Activated CD4-positive, alpha-beta T cell treated with anti-CD3 and anti-CD28 coated beads for 36 hours (primary cell): ENCODE results near the gene NUDT8. TPM values are rescaled to one million over a fixed set of nuclear protein-coding genes. Genes with fewer than 3 reads are reported as not detected.
"Not testable (repeated sequence)": the region's sequence is repeated elsewhere in the genome, so short reads cannot be mapped to it uniquely, and the experiment has no call there.

ENCODE experiments used
- ATAC-seq: fragments of 200-7000 bp; cut with Tn5 transposase; one replicate; pipeline ENCODE4 v1.10.0; 2021; ENCODE audit warnings: mild to moderate bottlenecking, moderate library complexity
- CTCF ChIA-PET: fragments of 350-600 bp; sonication (Branson Sonifier 250); formaldehyde crosslinking; loops from one replicate; lab custom pipeline; 2021; ENCODE audit warnings: antibody characterized with exemption; lab: Charles Lee
- POLR2A ChIA-PET: fragments of 350-600 bp; sonication (Branson Sonifier 250); formaldehyde crosslinking; loops from one replicate; lab custom pipeline; 2021; ENCODE audit warnings: antibody characterized with exemption, inconsistent platforms; lab: Charles Lee
- DNase-seq: peaks from one replicate; pipeline ENCODE4 v3.0.0-alpha.2; 2020
- H3K27ac Mint-ChIP-seq: one replicate; pipeline ENCODE4 v1.8.0; 2021; ENCODE audit warnings: mixed read lengths
- H3K27me3 Mint-ChIP-seq: one replicate; pipeline ENCODE4 v1.8.0; 2021; ENCODE audit warnings: mixed read lengths
- H3K36me3 Mint-ChIP-seq: one replicate; pipeline ENCODE4 v1.8.0; 2021; ENCODE audit warnings: low read depth, mixed read lengths
- H3K4me1 Mint-ChIP-seq: one replicate; pipeline ENCODE4 v1.8.0; 2021; ENCODE audit warnings: mixed read lengths
- H3K4me3 Mint-ChIP-seq: one replicate; pipeline ENCODE4 v1.8.0; 2021; ENCODE audit warnings: mild to moderate bottlenecking, moderate library complexity, mixed read lengths
- H3K9me3 Mint-ChIP-seq: one replicate; pipeline ENCODE4 v1.8.0; 2021; ENCODE audit warnings: low read depth, mixed read lengths
- intact Hi-C, 2 experiments: fragments of 100-400 bp; cut with DNase I in 1 of 2; cut with micrococcal nuclease in 1 of 2; formaldehyde crosslinking; loops; one replicate each; pipeline versions ENCODE4 v1.14.2 to v1.15.1; 2022 to 2024; cut with DNase I, micrococcal nuclease
- total RNA-seq, 2 experiments: library from RNA; stranded (reverse); gene quantifications; one replicate each; pipeline ENCODE4 v1.2.3, GENCODE V29; 2021

NUDT8 gene
- total RNA-seq, 2 experiments from 2014 or later = 17.0 to 23.4 TPM

GRCh38 chr11:67639438-67639859 lies 9.7 kb upstream of the NUDT8 start, which contains the start of gene TBX10:
TSS of gene TBX10 (minus strand) at chr11:67639763. CDS start at chr11:67639472, 291 bp downstream.
- ChIA-PET CTCF (interaction anchor here (1.5 kb wide), 1 partner anchor 10 kb away, joined by 4 read pairs; the partner anchor contains the start of gene NUDT8), POLR2A (interaction anchor here (1.0 kb wide), 1 partner anchor 12 kb away, joined by 3 read pairs; no protein-coding TSS in a partner anchor)
- H3K9me3 Mint-ChIP-seq = no peaks in the 10 kb centered on the region
- H3K4me3 Mint-ChIP-seq = no peak within 1 kb of the TSS
- H3K36me3 Mint-ChIP-seq = no peaks in the 10 kb centered on the region
- intact Hi-C loops = loop anchor here in 1 of 2 experiments (10.0 kb wide), 1 partner anchor 75 kb away; no protein-coding TSS in a partner anchor
- no peaks in the 10 kb centered on the region for H3K27me3 Mint-ChIP-seq
- no peak within 1 kb of the TSS for H3K27ac Mint-ChIP-seq
- no peak for DNase-seq
- H3K4me1 Mint-ChIP-seq = no peaks in the 10 kb centered on the region
- ATAC-seq = no peak

DNA sequence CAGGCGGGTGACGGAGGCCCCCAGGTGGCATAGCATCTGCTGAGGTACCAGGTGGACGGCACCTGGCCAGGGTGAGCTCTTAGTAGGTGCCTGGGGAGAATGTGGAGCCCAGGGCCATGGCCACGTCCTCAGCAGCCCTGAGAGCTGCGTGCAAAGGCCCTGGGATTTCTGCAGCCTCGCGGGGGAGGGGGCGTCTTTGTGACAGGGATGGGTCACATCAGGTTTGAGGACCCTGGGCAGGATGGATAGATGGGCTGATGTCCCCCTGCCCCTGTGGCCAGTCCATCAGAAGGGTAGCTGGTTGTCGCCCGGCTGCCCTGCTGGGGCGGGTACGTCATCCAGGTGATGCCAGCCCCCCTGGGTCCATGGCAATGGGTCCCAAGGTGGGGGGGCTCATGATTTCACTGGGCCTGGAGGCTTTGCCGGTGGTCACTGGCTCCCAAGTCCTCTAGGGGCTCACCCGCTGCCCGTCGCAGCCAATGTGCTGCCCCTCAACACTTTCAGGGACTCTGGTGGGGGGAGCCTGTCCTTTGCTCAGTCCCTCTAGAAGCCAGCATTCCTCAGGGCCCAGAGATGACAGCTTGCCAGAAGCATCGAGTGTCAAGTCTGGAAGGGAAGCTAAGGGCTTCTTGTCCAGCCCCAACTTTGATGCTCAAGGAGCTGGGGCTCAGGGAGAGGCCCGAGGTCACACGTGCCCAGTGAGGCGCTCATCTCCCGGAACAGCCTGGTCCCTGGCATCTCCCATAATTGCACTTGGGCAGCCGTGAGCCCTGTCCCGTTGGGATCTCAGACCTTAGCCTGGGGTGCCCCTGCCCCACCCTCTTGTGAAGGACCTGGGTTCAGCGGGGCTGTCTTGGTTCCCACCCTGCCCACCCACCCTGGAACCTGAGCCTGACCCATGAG lies 9.0 kb upstream of the NUDT8 start:
- ChIA-PET CTCF (interaction anchor here (0.6 to 1.5 kb wide), 3 partner anchors 9 to 437 kb away, joined by 3 to 4 read pairs (median 3); partner anchors contain the start of gene NUDT8), POLR2A (interaction anchor here (1.0 kb wide), 1 partner anchor 13 kb away, joined by 3 read pairs; no protein-coding TSS in a partner anchor)
- Mint-ChIP-seq H3K4me1 (no peaks in the 10 kb centered on the region), H3K9me3 (no peaks in the 10 kb centered on the region), H3K27me3 (no peaks in the 10 kb centered on the region), H3K36me3 (no peaks in the 10 kb centered on the region), H3K4me3 (no peak overlapping the region), H3K27ac (no peak overlapping the region)
- intact Hi-C loops = loop anchor here in 1 of 2 experiments (10.0 kb wide), 1 partner anchor 76 kb away; no protein-coding TSS in a partner anchor
- ATAC-seq = no peak
- no peak for DNase-seq

DNA sequence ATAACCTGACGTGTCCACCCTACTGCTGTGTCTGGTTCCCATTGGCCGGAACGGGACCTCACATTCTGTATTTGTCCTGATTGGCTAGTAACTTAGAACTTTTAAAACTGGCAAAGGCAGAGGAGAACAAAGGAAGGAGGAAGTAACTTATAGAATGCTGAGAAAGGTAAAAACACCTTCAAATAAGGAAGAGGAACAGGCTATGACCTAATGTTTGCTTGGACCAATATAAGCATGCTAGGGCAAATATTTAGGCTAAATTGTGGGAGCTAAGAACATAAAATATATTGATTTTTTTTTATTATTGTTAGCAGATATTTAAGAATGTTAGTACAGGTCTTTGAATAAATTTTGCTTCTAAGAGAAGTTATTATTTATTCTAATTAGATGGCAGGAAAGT lies 7.7 kb upstream of the NUDT8 start:
- H3K4me1 Mint-ChIP-seq, ATAC-seq, H3K36me3 Mint-ChIP-seq, H3K4me3 Mint-ChIP-seq, H3K27ac Mint-ChIP-seq, POLR2A ChIA-PET, DNase-seq, H3K27me3 Mint-ChIP-seq, H3K9me3 Mint-ChIP-seq: not testable (repeated sequence)
- intact Hi-C loops = loop anchor here in 1 of 2 experiments (10.0 kb wide), 1 partner anchor 77 kb away; no protein-coding TSS in a partner anchor
- CTCF ChIA-PET = interaction anchor here (0.6 kb wide), 1 partner anchor 23 kb away, joined by 3 read pairs; no protein-coding TSS in a partner anchor

- no peaks in the 10 kb centered on the region for H3K36me3 Mint-ChIP-seq
- H3K9me3 Mint-ChIP-seq = no peaks in the 10 kb centered on the region
- no peak overlapping the region for H3K4me3 Mint-ChIP-seq
- intact Hi-C loops = loop anchor here in 1 of 2 experiments (10.0 kb wide), 1 partner anchor 78 kb away; no protein-coding TSS in a partner anchor
- ChIA-PET CTCF (interaction anchor here (0.6 kb wide), 1 partner anchor 23 kb away, joined by 3 read pairs; no protein-coding TSS in a partner anchor), POLR2A (no interaction called here)
- ATAC-seq (no peak), DNase-seq (no peak)
- H3K27me3 Mint-ChIP-seq = no peaks in the 10 kb centered on the region
- H3K27ac Mint-ChIP-seq = no peak overlapping the region
- no peaks in the 10 kb centered on the region for H3K4me1 Mint-ChIP-seq
These were observed 7.2 kb upstream of the NUDT8 start for GRCh38 chr11:67636962-67637361.

GRCh38 chr11:67635231-67635521 lies 5.4 kb upstream of the NUDT8 start:
- no peak for ATAC-seq
- no peak overlapping the region for H3K27ac Mint-ChIP-seq
- H3K4me3 Mint-ChIP-seq = no peak overlapping the region
- no peaks in the 10 kb centered on the region for H3K9me3 Mint-ChIP-seq
- H3K36me3 Mint-ChIP-seq = no peaks in the 10 kb centered on the region
- ChIA-PET CTCF (no interaction called here), POLR2A (no interaction called here)
- H3K27me3 Mint-ChIP-seq = no peaks in the 10 kb centered on the region
- DNase-seq = no peak
- peaks cover 6% of the 10 kb centered on the region for H3K4me1 Mint-ChIP-seq
- intact Hi-C loops = loop anchor here in 1 of 2 experiments (10.0 kb wide), 1 partner anchor 80 kb away; no protein-coding TSS in a partner anchor

GRCh38 chr11:67634366-67635230 lies 4.9 kb upstream of the NUDT8 start:
- Mint-ChIP-seq H3K4me3 (no peak overlapping the region), H3K36me3 (no peaks in the 10 kb centered on the region), H3K27me3 (no peaks in the 10 kb centered on the region), H3K27ac (no peak overlapping the region), H3K9me3 (no peaks in the 10 kb centered on the region), H3K4me1 (peaks cover 6% of the 10 kb centered on the region)
- POLR2A ChIA-PET = no interaction called here
- ATAC-seq (no peak), DNase-seq (no peak)
- CTCF ChIA-PET = no interaction called here
- intact Hi-C loops = loop anchor here in 1 of 2 experiments (10.0 kb wide), 1 partner anchor 80 kb away; no protein-coding TSS in a partner anchor

GRCh38 chr11:67633758-67634365 lies 4.1 kb upstream of the NUDT8 start:
- H3K27me3 Mint-ChIP-seq = no peaks in the 10 kb centered on the region
- no peaks in the 10 kb centered on the region for H3K9me3 Mint-ChIP-seq
- no peak overlapping the region for H3K27ac Mint-ChIP-seq
- no peak for DNase-seq
- peaks cover 6% of the 10 kb centered on the region for H3K4me1 Mint-ChIP-seq
- ChIA-PET POLR2A (no interaction called here), CTCF (no interaction called here)
- no peak overlapping the region for H3K4me3 Mint-ChIP-seq
- intact Hi-C loops = loop anchor here in 1 of 2 experiments (10.0 kb wide), 1 partner anchor 81 kb away; no protein-coding TSS in a partner anchor
- ATAC-seq = no peak
- no peaks in the 10 kb centered on the region for H3K36me3 Mint-ChIP-seq

DNA sequence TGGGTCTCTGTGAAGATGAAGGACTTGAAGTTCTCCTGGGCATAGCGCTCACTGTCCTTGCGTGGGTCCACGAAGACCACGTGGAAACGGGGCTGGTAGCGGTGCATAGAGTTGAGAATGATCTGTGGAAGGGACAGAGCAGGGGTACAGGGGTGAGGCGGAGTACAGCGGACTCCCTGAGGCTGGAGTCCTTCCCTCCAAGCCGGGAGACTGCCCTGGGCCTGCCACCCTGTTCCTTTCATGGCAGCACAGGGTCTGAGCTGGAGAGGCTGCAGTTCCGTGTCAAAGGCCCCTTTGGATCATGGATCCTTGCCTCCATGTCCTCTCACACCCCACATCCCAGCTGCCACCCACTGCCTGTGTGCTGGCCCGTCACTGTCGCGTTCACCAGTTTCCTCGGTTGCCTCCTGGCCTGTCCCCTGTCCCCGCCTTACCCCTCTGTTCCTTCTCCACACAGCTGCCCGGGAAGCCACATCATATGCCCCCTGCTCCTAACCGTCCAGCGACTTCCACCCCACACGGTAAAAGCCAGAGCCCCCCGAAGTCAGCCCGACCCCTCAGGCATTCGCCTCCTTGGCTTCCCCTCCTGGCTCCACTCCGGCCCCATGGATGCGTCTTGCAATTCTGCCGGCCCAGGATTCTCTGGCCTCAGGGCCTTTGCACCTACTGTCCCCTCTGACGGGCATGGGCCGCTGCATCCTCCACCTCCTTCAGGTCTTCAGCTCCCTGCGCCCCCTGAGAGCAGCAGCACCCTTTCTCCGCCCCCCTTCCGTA lies 3.4 kb upstream of the NUDT8 start:
- intact Hi-C loops = loop anchor here in 1 of 2 experiments (10.0 kb wide), 1 partner anchor 82 kb away; no protein-coding TSS in a partner anchor
- peaks cover 7% of the 10 kb centered on the region for H3K4me1 Mint-ChIP-seq
- H3K9me3 Mint-ChIP-seq = no peaks in the 10 kb centered on the region
- no peaks in the 10 kb centered on the region for H3K36me3 Mint-ChIP-seq
- DNase-seq (no peak), ATAC-seq (no peak)
- POLR2A ChIA-PET = interaction anchor here (0.9 kb wide), 1 partner anchor 18 kb away, joined by 4 read pairs; the partner anchor contains the start of gene ACY3
- CTCF ChIA-PET = interaction anchor here (1.0 kb wide), 1 partner anchor 15 kb away, joined by 5 read pairs; no protein-coding TSS in a partner anchor
- no peak overlapping the region for H3K27ac Mint-ChIP-seq
- no peak overlapping the region for H3K4me3 Mint-ChIP-seq
- H3K27me3 Mint-ChIP-seq = no peaks in the 10 kb centered on the region

DNA sequence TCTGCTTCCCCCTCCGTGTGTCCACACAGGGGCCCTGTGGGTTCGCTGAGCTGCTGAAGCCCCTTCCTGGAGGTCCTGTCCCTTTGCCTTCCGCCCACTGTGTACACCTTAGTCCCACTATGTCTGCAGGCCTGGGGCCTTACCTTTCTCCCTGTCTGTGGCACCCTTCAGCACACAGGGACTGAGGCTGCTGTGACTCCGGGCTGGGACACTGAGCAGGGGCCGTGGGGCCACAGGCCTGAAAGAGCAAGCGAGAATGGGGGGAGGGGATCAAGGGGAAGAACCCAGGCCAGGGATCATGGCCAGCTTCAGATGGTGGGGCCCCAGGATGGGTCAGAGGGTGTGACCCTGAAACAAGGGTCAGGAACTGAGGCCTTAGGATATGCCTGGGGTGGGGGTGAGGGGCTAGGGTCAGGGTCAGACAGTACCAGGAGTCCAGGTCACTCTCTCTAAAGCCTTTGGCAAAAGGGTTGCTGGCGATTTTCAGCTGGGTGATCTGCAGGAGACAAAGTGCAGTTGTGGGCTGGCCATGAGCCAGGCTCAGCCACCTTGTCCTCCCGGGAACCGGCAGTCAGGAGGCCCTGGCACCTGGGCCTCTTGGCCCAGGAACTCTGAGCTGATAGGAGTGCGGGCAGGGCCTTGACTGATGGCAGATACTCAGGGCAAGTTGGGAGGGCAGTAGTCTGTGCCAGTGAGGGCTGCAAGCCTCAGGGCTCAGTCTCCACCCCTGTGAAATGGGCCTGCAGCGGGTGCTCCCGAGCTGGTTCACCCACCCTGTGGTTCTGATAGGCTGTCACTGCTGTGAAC lies 2.6 kb upstream of the NUDT8 start:
- ATAC-seq (no peak), DNase-seq (no peak)
- Mint-ChIP-seq H3K27ac (no peak overlapping the region), H3K9me3 (no peaks in the 10 kb centered on the region), H3K36me3 (no peaks in the 10 kb centered on the region), H3K4me1 (peaks cover 7% of the 10 kb centered on the region), H3K27me3 (no peaks in the 10 kb centered on the region), H3K4me3 (peak overlapping the region; percentile 38)
- POLR2A ChIA-PET = interaction anchor here (0.9 kb wide), 1 partner anchor 19 kb away, joined by 4 read pairs; the partner anchor contains the start of gene ACY3
- intact Hi-C loops = loop anchor here in 1 of 2 experiments (10.0 kb wide), 1 partner anchor 82 kb away; no protein-coding TSS in a partner anchor
- CTCF ChIA-PET = interaction anchor here (0.6 to 4.0 kb wide), 3 partner anchors 16 to 162 kb away, joined by 3 to 42 read pairs (median 5); no protein-coding TSS in a partner anchor
